COLO829 (cell line): ENCODE results near the gene ANKFY1.
"Not testable (repeated sequence)": the region's sequence is repeated elsewhere in the genome, so short reads cannot be mapped to it uniquely, and the experiment has no call there.

ENCODE experiments used
- DNase-seq: peaks from one replicate; pipeline ENCODE4 v3.0.0; 2012; ENCODE audit warnings: low spot score

The ANKFY1 gene

DNA sequence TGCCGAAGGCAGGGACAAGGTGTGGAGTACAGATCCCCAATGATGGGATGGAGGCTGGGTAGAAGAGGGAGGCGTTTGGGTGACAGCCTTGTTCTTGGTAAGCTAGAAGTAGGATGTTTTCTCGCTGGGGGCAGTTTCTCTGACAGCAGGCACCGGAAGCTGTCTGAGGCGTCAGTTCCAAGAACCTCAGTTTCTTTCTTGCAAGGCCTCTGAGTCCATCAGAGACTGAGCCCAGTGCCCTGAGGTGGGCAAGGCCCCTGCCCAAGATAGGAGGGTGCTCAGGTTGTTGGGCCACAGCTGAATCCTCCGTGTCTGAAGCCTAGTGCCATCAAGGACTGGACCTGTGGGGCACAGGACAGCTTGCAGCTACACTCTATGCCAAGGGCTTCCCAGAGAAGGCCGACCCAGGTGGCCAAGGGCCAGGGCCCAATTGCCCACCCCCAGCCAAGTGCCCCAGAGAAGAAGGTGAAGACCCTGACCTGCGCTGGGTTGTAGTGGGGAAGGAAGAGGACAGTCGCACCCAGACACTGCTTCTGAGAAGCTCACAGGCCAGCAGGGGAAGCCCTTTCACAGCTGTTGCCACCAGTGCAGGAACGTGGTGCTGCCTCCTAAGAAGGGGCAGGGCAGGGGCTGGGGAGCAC lies 107.7 kb downstream of the ANKFY1 start:
- no peak for DNase-seq

DNA sequence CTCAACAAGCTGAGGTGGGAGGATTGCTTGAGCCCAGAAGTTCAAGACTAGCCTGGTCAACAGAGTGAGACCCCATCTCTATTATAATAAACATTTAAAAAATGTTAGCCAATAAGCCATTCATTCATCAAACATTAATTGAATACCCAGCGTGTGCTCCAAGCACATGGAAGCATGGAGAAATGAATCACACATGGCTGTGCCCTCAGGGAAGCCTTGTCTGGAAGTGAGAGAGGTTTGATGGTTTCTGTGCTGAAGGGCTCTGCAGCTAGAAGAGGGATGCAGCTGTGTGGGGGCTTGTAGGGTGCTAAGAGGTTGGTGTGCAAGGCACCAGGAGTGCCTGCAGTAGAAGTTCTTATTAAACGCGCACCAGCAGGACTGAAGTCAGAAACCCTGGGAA lies 109.6 kb downstream of the ANKFY1 start:
- DNase-seq: no peak

DNA sequence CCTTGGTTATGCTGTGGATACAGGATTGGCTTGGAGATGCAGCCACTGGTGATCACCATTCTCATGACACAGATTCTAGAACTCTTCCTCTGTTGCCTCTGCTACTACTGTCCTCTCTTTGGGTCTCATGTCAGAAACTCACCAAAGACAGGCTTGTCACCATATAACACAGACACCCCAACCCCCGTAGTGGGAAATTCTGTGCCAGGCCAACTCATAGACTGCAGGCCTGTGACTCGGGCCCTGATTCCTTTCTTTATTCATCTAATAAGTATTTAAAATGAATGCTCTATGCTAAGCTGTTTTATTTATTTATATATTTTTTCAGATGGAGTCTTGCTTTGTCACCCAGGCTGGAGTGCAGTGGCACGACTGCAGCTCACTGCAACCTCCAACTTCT lies 111.3 kb downstream of the ANKFY1 start:
- no peak for DNase-seq

DNA sequence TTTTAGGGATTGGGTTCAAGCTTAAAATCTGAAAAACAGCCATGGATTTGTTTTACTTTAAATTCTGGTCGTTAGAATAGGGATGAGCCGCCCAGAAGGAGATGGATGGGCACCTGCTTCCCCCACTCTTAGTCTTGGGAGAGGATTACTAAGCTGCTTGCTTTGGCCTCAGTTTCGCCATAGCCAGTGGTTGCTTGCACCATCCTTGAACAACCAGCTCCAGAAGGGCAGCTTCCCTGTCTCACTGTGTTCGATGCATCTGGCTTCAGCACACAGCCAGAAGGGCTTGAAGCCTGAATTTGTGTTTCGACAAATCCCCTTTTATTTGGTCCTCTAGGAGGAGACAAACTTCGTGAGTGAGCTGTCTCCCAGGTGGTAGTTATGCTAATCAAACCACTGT lies 113.7 kb downstream of the ANKFY1 start:
- DNase-seq: no peak

DNA sequence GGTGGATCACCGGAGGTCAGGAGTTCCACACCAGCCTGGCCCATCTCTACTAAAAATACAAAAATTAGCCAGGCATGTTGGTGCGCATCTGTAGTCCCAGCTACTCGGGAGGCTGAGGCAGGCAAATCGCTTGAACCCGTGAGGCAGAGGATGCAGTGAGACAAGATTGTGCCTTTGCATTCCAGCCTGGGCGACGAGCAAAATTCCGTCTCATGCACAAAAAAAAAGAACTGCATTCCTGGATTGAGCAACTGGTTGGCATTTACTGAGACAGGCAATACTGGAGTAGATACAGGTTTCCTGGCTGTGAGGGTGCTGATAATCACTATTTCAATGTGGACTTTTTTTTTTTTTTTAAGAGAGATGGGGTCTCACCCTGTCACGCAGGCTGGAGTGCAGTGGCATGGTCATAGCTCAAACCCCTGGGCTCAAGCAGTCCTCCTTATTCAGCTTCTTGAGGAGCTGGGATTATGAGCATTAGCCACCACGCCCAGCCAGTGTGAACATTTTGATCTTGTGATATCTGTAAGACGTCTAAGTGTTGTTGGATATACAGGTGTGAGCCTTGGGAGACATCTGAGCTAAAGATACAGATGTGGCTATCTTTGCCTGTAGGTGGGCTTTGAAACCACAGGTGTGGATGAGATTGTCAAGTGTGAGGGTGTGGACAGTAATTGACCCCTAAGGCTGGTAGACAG lies 115.0 kb downstream of the ANKFY1 start:
- no peak for DNase-seq

DNA sequence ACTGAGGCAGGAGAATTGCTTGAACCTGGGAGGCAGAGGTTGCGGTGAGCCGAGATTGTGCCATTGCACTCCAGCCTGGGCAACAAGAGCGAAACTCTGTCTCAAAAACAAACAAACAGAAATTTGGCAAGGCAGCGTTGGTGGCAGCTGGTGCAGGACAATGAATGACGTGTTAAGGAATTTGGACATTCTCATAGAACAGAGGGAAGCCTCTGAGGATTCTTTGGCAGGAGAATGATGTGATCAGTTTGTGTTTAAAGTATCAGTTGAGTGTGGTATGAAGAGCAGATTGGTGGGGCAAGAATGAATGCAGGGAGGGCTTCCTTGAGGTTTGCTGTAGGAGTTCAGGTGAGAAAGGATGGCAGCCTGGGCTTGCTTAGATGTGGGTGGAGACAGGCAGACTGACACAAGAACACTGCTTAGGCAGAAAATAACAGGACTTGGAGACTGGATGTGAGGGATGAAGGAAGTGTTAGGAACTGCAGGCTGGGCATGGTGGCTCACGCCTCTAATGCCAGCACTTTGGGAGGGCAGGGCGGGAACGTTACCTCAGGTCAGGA lies 115.9 kb downstream of the ANKFY1 start:
- no peak for DNase-seq

DNA sequence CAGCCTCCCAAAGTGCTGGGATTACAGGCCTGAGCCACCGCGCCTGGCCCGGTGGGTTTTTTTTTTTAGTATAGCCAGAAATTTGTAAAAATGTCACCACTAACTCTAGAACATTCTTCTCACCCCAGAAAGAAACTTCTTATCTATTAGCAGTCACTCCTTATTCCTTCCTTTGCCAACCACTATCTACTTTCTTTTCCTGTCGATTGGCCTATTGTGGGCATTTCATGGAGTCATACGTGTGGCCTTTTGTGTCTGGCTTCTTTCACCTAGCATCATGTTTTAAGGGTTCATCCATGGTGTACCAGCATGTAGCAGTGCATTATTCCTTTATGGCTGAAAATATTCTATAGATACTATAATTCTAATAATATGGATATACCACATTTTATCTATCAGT lies 117.1 kb downstream of the ANKFY1 start:
- no peak for DNase-seq

DNA sequence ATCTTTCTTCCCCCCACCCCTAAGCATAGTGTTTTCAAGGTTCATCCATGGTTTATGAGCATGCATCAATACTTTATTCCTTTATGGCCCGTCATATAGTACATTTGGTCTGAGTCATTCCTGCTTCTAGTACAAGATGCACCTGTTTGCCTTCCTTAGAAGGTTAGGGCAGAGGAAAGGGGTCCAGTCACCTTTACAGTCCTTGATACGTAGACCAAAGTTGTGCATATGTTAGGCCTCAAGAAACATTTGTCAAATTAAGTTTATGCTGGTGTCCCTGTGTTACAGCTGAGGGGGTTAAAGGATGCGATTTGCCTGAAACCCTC lies 119.4 kb downstream of the ANKFY1 start:
- DNase-seq: no peak

DNA sequence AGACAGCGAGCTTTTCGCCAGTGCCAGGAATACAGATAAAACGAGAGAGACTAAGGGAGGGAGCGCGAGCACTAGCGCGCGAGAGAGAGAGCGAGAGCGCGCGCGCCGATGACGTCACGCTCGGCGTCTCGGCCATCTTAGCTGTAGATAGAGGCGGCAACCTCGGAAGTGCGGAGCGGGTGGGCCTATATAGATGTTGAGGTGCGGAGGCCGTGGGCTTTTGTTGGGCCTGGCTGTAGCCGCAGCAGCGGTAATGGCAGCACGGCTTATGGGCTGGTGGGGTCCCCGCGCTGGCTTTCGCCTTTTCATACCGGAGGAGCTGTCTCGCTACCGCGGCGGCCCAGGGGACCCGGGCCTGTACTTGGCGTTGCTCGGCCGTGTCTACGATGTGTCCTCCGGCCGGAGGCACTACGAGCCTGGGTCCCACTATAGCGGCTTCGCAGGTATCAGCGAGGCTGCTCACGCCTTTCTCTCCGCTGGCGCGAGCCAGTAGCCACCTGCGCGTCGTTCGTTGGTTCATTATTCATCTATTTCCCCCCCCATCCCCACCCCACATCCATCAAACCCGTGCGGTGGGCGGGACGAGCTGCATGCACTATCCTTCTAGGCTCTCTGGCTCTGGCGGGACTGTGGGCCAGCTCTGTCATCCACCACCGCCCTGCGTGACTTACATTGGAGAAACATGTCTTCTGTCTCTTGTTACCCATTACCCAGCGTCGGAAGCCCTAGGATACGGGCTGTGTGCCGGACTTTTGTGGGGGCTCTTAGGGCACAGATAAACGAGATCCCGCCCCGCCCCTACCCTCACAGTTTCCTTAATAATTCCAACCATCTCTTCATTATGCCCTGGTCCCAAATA lies 120.0 kb downstream of the ANKFY1 start:
- DNase-seq: peak; percentile 92

DNA sequence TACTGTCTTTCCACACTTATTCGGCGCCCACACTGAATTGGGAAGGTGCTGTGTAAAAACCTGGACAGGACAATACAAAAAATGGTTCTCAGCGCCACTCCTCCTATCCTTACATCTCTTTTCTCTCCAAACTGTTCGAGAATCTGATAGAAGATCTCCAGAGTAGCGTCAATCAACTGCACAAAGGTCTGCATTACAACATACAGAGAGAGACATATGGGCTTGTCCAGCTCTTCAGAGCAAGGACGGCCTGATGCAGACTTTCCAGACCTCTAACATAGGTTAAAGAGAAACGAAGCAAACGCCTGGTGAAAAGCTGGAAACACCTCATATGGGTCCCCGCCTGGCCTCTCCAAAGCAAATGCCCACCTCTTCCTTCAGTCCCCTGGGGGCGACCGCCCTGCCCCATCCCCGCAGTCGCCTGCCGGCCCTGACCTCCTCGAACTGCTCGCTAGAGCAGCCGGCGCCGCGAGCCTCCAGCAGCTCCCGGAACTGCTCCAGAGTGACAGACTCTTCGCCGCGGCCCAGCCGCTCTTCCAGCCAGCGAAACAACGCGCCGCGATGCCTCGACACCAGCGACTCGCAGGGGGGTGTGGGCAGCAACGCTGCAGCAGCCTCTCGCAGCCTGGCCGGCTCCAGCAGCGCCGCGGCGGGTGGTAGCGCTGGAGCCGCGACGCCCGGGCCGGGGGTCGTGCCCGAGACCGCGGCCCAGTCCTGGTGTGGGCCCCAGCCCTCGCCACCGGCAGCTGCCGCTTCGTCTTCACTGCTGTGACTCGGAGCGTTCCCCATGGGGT lies 121.5 kb downstream of the ANKFY1 start:
- DNase-seq: no peak

DNA sequence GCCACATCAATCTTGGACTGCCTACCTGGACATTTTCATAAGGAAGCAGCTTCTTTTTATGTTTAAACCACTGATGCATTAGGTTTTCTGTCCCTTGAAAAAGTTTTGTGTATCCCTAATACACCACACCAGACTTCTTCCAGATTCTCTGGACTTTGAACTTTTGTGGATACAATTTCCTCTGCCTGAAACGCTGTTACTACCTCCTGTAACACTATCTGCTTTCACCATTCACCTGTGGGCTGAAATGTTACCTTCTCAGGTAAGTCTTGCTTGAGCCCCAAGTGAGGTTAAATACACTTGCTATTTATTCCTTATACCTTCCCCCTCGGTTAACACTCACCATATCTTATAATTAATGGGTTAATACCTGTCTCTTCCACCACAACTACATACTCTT lies 123.7 kb downstream of the ANKFY1 start:
- no peak for DNase-seq

DNA sequence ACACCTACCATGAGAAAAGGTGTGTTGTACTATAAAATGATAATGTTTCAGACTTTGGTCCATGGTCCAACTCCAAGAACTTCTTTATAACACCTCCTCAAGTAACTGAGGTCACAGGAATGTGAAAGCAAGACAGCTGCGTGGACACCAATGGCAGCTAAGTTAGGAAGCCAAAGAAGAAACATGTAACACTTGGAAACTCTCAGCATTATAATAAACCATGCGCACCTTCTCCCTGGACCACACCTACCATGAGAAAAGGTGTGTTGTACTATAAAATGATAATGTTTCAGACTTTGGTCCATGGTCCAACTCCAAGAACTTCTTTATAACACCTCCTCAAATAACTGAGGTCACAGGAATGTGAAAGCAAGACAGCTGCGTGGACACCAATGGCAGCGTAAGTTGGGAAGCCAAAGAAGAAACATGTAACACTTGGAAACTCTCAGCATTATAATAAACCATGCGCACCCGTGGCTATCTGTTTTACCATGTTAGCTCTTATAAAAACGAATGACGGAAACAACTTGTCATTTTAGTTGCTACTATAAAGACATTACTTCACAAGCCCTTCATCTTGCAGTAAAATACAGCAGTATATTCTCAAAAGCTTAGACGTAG lies 124.8 kb downstream of the ANKFY1 start:
- not testable (repeated sequence) for DNase-seq

DNA sequence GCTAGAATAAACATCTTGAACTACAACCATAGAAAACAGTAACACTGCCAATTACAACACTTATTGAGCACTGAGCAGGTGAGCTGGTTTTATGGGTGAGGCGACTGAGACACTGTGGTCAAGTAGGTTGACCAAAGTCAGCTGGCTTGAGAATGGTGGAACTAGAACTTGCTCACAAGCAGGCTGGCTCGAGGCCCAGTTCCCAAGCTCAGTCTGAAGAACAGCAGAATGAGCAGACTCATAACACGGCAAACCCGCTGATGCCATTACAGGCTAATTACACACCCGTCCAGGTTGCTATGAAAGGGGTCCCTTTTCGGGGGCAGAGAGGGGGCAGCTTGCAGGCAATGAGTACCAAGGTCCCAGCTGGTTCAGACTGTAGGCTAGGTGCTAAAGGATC lies 127.4 kb downstream of the ANKFY1 start:
- DNase-seq: no peak

DNA sequence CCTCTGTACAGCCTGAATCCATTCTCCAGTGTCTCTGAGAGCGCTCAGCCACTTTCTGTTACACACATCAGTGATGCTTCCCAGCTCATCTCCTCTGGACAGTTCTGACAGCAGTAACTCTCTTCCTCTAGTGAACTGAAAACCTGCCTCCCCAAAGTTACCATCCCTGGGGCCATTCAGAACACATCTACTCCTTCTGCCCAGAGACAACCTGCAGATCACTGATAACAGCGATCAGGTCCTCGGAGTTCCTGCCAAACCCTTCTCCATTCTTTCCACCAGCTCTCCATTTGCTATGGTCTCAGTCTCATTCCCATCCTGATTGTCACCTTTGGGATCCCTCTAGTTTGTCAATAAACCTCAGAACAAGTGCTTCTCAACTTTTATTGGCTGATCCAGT lies 128.3 kb downstream of the ANKFY1 start:
- DNase-seq: no peak

DNA sequence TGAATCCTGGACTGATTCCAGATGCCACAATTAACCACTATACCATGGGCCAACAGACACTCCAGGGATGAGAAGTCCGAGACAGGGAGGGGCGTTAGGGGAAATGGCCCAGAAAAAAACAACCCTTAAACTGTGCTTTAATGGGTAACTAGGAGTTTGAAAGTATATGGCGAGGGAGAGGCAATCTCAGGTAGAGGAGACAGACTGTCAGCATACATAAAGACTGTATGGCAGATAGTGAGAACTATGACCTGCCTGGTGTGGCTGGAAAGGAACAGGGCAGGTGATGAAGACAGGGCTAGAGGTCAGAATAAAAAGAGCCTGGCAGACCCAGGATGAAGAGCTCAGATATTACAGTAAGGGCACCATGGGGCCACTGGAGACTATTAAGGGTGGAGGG lies 129.1 kb downstream of the ANKFY1 start:
- no peak for DNase-seq

DNA sequence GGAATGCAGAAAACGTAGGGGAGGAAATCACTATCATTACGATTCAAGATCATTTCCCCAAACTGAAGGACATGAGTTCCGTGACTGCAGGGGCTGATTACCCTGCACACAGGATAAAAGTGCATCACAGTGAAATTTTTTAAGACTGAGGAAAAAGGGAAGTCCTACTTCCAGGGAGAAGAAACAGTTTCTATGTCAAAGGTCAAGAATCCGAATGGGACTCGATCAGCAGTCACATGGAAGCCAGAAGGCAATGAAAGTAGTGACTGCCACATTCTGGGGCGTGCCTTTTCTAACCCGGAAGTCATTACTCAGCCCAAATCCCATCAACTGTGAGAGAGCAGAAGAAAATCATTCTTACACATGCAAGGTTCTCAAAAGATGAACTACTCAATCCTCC lies 133.1 kb downstream of the ANKFY1 start:
- DNase-seq: no peak

DNA sequence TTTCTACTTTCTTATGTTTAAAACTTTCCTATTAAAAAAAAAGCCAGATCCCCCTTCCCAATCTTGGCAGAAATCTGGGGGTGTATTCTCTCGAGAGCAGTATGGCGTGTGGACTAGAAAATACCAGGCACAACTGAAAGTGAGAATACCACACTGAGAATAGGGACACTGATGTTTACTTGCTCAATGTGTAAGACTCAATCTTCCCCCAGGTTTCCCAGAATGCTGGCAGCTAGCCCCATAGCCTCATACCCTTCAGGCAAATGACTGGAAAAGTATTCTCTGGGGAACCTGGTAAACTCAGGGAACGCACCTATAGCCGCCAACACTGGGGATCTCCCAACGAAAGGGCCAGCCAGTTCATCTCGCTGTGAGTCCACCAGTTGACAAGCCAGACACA lies 136.2 kb downstream of the ANKFY1 start:
- DNase-seq: no peak

DNA sequence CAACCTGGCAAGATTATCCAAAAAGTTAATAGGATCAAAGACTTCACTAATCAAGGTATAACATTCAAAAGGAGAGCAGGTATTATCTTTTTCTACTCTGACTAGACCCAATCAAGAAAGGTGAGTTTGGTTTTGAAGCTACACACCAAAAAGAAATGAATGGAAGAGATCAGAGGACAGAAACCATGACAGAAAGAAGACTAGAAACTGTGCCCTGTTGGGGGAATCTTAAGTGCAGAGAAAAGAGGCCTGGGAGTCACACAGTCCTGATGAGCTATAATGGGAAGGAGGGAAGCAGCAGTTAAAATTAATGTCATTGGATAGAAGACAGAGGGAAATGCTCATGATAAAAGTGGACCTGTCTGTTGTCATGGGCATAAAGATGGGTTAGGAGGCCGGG lies 138.2 kb downstream of the ANKFY1 start:
- no peak for DNase-seq

DNA sequence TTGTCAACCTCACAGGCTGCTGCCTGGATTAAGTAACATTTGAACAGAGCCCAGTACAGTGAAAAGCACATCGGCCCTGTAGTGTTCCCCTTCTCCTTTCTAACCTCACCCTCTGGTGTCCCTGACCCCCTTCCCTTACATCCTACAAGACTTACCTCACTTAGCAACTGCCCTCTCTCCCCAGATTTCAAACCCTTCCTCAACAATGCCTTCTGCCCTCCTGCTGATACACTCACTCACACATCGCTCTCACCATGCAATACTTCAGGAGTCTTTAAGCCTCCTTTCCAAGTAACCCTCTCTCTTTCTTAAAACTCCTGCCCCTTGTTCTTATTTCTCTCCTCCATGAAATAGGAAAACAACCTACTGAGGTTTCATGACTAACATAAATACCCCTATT lies 138.8 kb downstream of the ANKFY1 start:
- DNase-seq: no peak

DNA sequence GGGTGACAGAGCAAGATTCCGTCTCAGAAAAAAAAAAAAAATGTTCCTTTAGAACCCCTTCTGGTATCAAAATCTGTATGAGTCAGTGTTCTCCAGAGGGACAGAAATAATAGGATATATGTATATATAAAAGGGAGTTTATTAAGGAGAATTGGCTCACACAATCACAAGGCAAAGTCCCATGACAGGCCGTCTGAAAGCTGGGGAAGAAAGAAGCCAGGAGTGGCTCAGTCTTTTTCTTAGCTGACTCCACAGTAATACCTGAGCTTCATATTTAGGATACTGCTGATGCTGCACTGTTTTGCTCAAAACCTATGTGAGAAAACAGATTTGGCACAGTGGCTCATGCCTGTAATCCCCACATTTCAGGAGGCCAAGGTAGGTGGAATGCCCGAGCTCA lies 143.4 kb downstream of the ANKFY1 start:
- no peak for DNase-seq

DNA sequence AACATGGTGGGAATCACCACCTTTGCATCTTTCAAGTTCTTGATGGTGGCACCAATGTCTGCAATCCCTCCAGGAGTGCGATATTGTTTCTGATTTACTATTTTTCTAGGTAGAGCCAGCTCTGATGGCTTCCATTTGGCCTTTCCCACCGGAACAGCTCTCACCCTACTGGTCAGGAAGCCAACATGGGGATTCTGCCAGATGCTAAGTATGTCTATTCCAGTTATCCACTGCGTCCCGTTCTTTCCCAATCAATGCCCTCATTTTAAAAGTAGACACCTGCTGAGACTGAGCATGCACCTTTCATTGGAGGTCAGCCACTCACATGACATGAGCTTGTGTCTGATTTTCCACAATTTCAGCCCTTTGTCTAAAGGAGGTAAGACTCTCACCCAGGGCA lies 144.5 kb downstream of the ANKFY1 start:
- DNase-seq: no peak
